Measurements from ENCODE around the gene HOXD13.

HOXD13 gene

DNA sequence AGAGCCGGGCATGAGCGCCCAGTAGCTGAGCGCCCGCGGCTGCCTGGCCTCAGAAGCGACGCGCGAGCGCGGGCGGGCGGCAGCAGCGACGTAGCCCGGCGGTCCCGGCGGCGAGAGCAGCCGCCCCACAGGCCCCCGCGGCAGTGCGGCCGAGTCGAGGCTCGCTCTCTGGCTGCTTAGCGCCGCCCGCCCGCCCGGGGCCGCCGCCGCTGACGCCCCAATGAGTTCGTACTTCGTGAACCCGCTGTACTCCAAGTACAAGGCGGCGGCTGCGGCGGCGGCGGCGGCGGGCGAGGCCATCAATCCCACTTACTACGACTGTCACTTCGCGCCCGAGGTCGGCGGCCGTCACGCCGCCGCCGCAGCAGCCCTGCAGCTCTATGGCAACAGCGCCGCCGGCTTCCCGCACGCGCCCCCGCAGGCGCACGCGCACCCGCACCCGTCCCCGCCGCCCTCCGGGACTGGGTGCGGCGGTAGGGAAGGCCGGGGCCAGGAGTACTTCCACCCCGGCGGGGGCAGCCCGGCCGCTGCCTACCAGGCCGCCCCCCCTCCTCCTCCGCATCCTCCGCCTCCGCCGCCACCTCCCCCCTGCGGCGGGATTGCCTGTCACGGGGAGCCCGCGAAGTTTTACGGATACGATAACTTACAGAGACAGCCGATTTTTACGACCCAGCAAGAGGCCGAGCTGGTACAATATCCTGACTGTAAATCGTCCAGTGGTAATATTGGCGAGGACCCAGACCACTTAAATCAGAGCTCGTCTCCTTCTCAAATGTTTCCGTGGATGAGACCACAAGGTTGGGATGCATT, 37.8 kb downstream of the HOXD13 start:
- no peaks in the 10 kb centered on the region for H3K36me3 ChIP-seq (replicated peaks; ENCODE audit: insufficient read depth, low read length)
- DNase-seq: no peak
- no peaks in the 10 kb centered on the region for H3K9me2 ChIP-seq (replicated peaks; ENCODE audit: insufficient read depth, low read length)
- TF ChIP-seq EZH2phosphoT487 (IDR thresholded peaks at IDR 0.05; ENCODE audit: low read length): no peak
- TF ChIP-seq EZH2 (optimal IDR thresholded peaks at IDR 0.05; ENCODE audit: low read depth, low read length): no peak
- TF ChIP-seq, protein P1, sequence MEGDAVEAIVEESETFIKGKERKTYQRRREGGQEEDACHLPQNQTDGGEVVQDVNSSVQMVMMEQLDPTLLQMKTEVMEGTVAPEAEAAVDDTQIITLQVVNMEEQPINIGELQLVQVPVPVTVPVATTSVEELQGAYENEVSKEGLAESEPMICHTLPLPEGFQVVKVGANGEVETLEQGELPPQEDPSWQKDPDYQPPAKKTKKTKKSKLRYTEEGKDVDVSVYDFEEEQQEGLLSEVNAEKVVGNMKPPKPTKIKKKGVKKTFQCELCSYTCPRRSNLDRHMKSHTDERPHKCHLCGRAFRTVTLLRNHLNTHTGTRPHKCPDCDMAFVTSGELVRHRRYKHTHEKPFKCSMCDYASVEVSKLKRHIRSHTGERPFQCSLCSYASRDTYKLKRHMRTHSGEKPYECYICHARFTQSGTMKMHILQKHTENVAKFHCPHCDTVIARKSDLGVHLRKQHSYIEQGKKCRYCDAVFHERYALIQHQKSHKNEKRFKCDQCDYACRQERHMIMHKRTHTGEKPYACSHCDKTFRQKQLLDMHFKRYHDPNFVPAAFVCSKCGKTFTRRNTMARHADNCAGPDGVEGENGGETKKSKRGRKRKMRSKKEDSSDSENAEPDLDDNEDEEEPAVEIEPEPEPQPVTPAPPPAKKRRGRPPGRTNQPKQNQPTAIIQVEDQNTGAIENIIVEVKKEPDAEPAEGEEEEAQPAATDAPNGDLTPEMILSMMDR (IDR thresholded peaks at IDR 0.05; ENCODE audit: low read length): no peak
- H4K20me1 ChIP-seq (ENCODE audit: insufficient read depth, low read length): no peaks in the 10 kb centered on the region
- no peaks in the 10 kb centered on the region for H3K4me1 ChIP-seq (ENCODE audit: low read length)
- no peak overlapping the region for H2AFZ ChIP-seq (ENCODE audit: low read length)
- peaks cover 22% of the 10 kb centered on the region for H3K27me3 ChIP-seq (replicated peaks; ENCODE audit: insufficient read depth, low read length)
- H3F3A ChIP-seq (ENCODE audit: insufficient read depth, low read length): no peaks in the 10 kb centered on the region
- no peak overlapping the region for H3K4me3 ChIP-seq (ENCODE audit: low read length)
- H3K4me2 ChIP-seq (ENCODE audit: low read depth, low read length): no peak overlapping the region
- H3K9ac ChIP-seq (ENCODE audit: low read length): no peak overlapping the region
- no peak overlapping the region for H3K27ac ChIP-seq (ENCODE audit: low read length)
- no peaks in the 10 kb centered on the region for H3K9me3 ChIP-seq (replicated peaks; ENCODE audit: insufficient read depth, low read length)
- no peaks in the 10 kb centered on the region for H3K79me2 ChIP-seq (ENCODE audit: low read length)

DNA sequence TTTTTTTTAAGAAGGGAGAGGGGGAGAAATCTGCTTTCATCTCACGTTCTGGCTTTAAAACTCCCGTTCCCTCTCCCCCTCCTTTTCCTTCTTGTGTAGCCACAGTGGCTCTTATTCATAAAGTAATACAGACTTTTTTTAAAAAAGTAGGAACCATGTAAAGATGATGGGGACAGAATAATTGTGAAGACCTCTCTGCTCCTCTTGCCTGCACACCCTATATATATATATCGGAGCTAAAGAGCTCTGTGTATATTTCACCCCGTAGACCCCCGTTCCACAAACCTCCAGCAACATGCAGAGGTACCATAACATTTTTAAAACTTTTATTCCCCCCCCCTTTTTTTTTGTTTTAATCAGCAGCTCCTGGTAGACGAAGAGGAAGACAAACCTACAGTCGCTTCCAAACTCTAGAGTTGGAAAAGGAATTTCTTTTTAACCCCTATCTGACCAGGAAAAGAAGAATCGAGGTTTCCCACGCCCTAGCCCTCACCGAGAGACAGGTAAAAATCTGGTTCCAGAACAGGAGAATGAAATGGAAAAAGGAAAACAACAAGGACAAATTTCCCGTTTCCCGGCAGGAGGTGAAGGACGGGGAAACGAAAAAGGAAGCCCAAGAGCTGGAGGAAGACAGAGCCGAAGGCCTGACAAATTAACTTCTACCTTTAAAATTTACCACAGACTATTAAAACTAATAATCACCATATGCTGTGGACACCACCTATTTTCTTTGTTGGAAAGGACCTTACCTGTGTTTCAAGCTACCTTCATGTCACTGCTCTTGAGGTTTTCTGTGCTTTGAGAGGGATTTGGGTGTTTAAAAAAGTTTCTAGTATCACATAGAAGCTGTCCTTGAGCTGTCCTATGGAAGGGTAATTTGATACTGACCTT, 38.7 kb downstream of the HOXD13 start:
- Histone ChIP-seq H3K9me2 (replicated peaks; ENCODE audit: insufficient read depth, low read length) (no peaks in the 10 kb centered on the region), H3K36me3 (replicated peaks; ENCODE audit: insufficient read depth, low read length) (no peaks in the 10 kb centered on the region), H3K4me2 (ENCODE audit: low read depth, low read length) (no peak overlapping the region), H3K9ac (ENCODE audit: low read length) (no peak overlapping the region), H3K9me3 (replicated peaks; ENCODE audit: insufficient read depth, low read length) (no peaks in the 10 kb centered on the region), H3K79me2 (ENCODE audit: low read length) (no peaks in the 10 kb centered on the region), H4K20me1 (ENCODE audit: insufficient read depth, low read length) (no peaks in the 10 kb centered on the region), H3K27me3 (replicated peaks; ENCODE audit: insufficient read depth, low read length) (peaks cover 19% of the 10 kb centered on the region; the same call in 1 of the 2 replicates), H3F3A (ENCODE audit: insufficient read depth, low read length) (no peaks in the 10 kb centered on the region), H2AFZ (ENCODE audit: low read length) (no peak overlapping the region), H3K4me3 (ENCODE audit: low read length) (no peak overlapping the region), H3K4me1 (ENCODE audit: low read length) (no peaks in the 10 kb centered on the region), H3K27ac (ENCODE audit: low read length) (no peak overlapping the region)
- TF ChIP-seq, protein P1 (IDR thresholded peaks at IDR 0.05; ENCODE audit: low read length): no peak
- TF ChIP-seq EZH2phosphoT487 (IDR thresholded peaks at IDR 0.05; ENCODE audit: low read length) (no peak), EZH2 (optimal IDR thresholded peaks at IDR 0.05; ENCODE audit: low read depth, low read length) (no peak)
- no peak for DNase-seq

DNA sequence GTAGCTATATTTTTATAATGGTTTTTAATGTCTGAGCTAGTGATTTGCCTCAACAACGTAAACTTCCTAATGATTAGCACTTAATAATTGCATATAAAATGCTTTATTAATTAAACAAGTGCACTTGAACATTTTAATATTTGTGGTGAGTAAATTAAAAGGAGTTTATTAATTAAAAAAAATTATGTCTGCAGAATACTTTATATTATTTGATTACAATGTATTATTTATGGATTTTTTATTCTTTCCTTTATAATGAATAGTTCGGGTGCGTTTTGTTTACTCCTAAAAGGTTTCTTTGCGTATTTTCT, 39.3 kb downstream of the HOXD13 start:
- no peak overlapping the region for H3K4me2 ChIP-seq (ENCODE audit: low read depth, low read length)
- no peaks in the 10 kb centered on the region for H3K9me2 ChIP-seq (replicated peaks; ENCODE audit: insufficient read depth, low read length)
- H3K9me3 ChIP-seq (replicated peaks; ENCODE audit: insufficient read depth, low read length): no peaks in the 10 kb centered on the region
- DNase-seq: no peak
- TF ChIP-seq EZH2phosphoT487 (IDR thresholded peaks at IDR 0.05; ENCODE audit: low read length) (no peak), EZH2 (optimal IDR thresholded peaks at IDR 0.05; ENCODE audit: low read depth, low read length) (no peak)
- TF ChIP-seq, protein P1 (IDR thresholded peaks at IDR 0.05; ENCODE audit: low read length): no peak
- no peaks in the 10 kb centered on the region for H4K20me1 ChIP-seq (ENCODE audit: insufficient read depth, low read length)
- no peaks in the 10 kb centered on the region for H3K4me1 ChIP-seq (ENCODE audit: low read length)
- no peak overlapping the region for H3K4me3 ChIP-seq (ENCODE audit: low read length)
- H2AFZ ChIP-seq (ENCODE audit: low read length): no peak overlapping the region
- H3K27ac ChIP-seq (ENCODE audit: low read length): no peak overlapping the region
- peaks cover 19% of the 10 kb centered on the region; the same call in 1 of the 2 replicates for H3K27me3 ChIP-seq (replicated peaks; ENCODE audit: insufficient read depth, low read length)
- no peaks in the 10 kb centered on the region for H3K36me3 ChIP-seq (replicated peaks; ENCODE audit: insufficient read depth, low read length)
- H3F3A ChIP-seq (ENCODE audit: insufficient read depth, low read length): no peaks in the 10 kb centered on the region
- no peak overlapping the region for H3K9ac ChIP-seq (ENCODE audit: low read length)
- no peaks in the 10 kb centered on the region for H3K79me2 ChIP-seq (ENCODE audit: low read length)

Measured in MM.1S (cell line).